HFF-Myc (cell line): ENCODE results near the gene BCAR1.

Experiments
- DNase-seq: peaks from one replicate; pipeline ENCODE4 v3.0.0-alpha.2; 2011; ENCODE audit warnings: low read depth; ENCODE audit errors: extremely low read depth
- H3K4me3 ChIP-seq: replicated peaks from 2 replicates; pipeline ENCODE4 v1.5.1; 2011; ENCODE audit warnings: low read depth, mild to moderate bottlenecking, control low read depth, low read length
- CTCF ChIP-seq: IDR thresholded peaks from 2 replicates; pipeline ENCODE4 v1.5.1; 2012; ENCODE audit warnings: mild to moderate bottlenecking, low read depth, low read length, control low read depth; ENCODE audit errors: missing control alignments

Gene BCAR1

DNA sequence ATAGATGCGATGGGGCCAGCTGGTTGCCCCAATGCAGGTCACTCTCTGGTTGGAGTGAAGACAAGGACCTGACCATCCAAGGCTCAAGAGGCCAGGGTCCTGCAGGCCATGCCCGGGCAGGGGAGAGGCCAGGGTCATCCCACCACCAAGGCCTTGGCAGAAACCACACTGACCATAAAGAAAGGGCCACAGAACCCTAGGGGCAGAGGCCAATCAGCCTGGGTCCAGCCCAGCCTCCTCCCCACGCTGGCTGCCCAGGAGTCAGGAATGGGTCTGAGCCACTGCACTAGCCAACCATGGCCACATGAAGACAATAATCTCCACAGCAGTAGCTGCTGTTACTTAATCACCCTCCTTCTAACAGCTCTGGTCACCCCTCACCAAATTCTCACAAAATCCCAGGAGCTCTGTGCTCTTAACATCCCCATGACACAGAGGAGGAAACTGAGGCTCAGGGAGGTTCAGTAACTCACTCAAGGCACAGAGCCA is 10.2 kb upstream of the BCAR1 start:
- no peak overlapping the region for H3K4me3 ChIP-seq
- no peak for DNase-seq
- no peak for TF ChIP-seq CTCF

- no peak for DNase-seq
- H3K4me3 ChIP-seq = no peak overlapping the region
These were observed 9.6 kb upstream of the BCAR1 start for GRCh38 chr16:75260851-75261589.

DNA sequence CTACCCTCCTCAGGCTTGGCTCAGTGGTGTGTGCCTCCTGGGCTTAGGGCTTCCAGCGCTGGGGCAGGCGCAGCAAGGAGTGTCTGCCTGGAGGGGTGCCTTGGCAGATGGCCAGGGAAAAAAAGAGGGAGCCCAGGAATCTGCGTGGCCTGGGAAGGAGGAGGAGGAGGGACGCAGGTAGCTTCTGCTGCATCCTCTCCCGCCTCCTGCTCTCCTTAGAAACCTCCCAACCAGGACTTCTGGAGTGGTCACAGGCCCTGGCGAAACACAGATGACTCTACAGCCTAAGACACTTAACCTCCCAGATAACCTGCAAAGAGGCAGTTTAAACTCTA is 7.3 kb upstream of the BCAR1 start:
- no peak overlapping the region for H3K4me3 ChIP-seq
- TF ChIP-seq CTCF = no peak
- DNase-seq = no peak

More at GRCh38 chr16:75260851-75261589, 9.6 kb upstream of the BCAR1 start:
- TF ChIP-seq CTCF = no peak

- no peak for TF ChIP-seq CTCF
- H3K4me3 ChIP-seq = no peak overlapping the region
- DNase-seq = no peak
These were observed 6.7 kb upstream of the BCAR1 start for GRCh38 chr16:75257886-75258806.

- no peak for TF ChIP-seq CTCF
- no peak for DNase-seq
- H3K4me3 ChIP-seq = 0 out of 2 replicates have a peak overlapping the region, but pooled peaks have one; percentile 6
These were observed 5.4 kb upstream of the BCAR1 start for GRCh38 chr16:75256696-75257343.

DNA sequence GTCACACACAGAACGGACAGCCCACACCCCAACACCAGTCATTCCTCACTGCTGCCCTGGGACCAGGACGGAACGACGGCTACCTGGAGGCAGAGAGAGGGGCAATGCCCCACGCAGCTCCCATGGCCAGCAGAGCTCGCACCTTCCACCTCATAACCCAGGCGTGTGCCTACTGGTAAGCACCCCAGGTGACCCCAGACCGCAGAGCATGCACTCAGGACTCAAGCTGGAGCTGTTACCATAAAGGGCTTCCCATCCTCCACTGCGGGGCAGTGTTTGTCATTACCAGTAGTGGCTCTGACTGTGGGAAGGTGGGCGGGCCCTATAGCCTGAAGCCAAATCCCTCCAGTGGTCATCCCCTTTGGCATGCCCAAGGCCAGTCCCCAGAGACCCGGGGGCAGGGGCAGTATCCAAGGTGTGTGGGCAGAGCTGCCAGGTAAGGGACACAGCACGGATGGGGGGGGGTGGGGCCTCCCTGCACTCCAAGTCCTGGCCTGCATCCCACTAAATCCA is 4.7 kb upstream of the BCAR1 start:
- DNase-seq = no peak
- no peak for TF ChIP-seq CTCF
- H3K4me3 ChIP-seq = no peak overlapping the region
